GM19351 (cell line): Measurements from ENCODE around the gene PLEKHA3.

ENCODE experiments used
- ATAC-seq: cut with Tn5 transposase; IDR thresholded peaks from one replicate; pipeline ENCODE4 v1.9.1; 2021; ENCODE audit warnings: mild to moderate bottlenecking, moderate library complexity; ENCODE audit not compliant: unreplicated experiment

The PLEKHA3 gene

DNA sequence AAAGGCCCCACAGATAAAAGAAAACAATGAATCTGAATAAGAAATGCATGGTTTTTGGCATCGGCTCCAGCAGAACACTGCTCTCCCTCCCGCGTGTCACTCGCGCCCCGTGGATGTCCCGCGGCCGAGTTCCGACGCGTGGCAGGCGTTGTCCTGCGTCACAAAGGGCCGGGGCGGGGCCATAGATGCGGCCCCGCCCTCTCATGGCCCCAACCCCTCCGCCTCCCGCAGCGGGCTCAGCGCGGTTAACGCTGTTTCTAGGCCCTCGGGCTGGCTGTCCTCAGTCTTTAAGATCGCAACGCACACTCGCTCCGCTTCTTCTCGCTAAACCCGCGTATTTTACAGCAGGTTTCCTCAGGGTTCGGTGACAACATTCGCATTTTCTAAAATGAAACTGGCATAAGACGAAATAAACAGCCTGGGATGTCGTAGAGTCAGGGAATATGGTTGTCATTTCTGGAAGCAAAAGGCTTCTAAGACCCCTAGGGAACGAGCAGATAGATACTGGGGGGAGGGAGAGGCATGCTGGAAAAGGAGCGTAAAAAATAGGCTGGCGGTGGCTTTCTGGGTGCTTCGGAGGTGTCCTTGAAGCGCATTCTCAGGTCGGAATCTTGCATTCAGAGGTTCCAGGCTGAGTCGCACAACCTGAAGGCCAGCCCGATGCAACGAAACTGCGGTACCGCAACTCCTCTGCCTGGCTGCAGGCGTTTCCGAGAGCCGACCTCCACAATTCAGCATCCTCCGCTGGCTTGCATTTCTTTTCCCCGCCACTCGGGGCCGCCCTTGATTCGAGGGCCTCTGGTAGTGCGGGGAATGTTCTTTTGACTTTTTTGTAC lies 1.6 kb upstream of the PLEKHA3 start, which contains the start of gene FKBP7:
Gene FKBP7 (minus strand): TSS at position 162 of the 836 bp plus-strand sequence. CDS start 101 bp downstream, at position 61.
- ATAC-seq: peak; percentile 42

DNA sequence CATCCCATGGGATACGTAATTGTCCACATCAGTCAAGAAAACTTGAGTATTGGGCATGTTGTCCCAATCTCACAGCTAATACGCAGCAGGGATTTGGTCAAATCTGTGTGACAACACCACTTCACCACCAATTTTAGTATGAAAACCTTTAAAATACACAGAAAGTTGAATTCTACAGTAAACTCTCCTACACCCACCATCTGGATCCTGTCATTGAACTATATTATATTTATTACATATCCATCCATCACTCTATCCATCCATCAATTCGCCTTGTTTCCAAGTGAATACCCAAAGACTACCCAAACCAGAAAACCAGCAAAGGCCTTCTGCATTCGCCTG lies 1.0 kb upstream of the PLEKHA3 start:
- ATAC-seq: no peak

DNA sequence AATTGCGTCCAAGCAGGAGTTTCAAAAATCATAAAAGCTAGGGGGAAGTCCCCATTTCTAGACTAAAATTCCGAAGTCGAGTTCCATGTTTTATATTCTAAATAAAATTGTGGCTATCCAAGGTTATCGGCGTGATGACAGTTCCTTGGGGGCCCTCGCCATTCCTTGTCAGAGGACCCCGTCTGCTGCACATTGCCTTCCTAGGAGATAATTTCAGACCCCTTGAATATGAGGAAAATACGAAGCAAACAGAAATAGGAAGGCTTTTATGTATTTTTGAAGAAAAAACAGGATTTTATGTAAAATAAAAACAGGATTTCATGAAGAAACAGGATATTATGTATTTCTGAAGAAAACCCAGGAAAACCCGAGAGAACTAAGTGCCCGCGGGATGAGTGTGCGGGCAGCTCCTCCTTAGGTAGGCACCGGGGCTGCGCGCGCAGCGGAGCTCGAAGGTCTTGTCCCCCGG lies 465 bp upstream of the PLEKHA3 start:
- ATAC-seq: no peak

GRCh38 chr2:178482437-178482836 lies 2.2 kb downstream of the PLEKHA3 start:
- ATAC-seq: peak; percentile 40

DNA sequence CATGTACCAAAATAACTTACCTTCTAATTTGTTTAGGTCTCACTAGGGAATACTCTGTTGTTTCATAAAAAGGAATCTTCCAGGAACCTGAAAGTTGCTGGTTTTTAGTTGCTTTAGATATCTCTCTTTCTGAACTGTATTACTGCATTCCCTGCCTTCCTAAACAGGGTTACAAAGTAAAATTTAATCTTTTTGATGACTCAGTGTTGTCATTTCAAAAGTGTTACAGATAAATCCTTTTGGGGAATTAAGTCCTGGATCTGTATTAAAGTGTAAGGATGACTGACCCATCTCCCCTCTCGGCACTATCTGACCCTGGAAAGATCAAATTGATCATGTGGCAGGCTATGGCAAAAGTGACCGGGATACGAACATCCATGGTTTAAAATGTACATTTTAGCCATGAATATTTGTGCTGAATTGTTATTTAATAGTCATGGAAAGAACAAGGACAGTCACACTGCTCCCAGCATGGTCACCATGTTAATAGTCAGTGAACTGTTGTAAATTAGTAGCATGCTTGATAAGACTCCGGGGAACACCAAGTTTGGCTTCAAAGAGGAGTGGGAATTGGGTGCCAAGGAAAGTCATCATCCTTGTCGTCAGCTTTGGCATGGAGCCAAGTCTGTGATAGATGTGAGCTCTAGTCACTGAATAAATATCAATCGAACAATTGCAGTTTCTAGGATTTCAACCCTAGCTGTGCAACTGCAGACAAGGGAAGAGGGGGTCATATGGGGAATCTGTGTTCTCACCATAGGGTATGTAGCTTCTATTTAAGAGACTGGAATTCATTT lies 4.2 kb downstream of the PLEKHA3 start:
- no peak for ATAC-seq

- ATAC-seq: no peak
Observed at GRCh38 chr2:178485356-178485755, 5.1 kb downstream of the PLEKHA3 start.

DNA sequence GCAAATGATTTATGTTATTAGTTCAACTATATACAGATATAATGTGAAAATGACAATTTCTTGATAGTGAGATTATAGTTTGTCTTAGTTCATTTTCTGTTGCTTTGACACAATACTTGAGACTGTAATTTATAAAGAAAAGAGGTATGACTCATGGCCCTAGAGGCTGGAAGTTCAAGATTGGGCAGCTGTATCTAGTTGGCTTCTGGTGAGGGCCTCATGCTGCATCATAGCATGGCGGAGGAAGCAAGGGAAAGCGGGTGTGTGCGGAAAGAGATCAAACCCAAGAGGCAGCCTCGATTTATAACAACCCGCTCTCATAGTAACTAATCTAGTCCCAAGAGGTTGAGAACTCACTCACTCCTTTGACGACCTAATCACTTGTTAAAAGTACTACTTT lies 11.4 kb downstream of the PLEKHA3 start:
- ATAC-seq: no peak

DNA sequence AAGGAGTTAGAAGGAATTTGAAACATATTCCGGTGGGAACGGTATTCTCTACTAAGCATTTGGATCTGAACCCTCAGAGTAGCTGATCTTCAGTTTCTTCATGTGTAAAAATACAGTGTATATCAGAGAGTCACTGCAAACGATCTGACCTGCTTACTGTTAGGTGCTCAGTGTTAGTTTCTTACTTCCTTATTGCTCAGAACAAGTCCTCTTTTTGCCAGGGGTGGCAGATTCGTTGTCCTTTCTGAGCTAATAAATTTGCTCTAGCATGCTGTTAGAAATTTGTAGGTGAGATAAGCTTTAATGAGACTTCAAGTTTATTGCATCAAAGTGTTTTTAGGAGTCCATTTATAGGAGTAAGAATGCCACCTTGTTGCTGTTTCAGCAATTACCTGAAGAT lies 15.8 kb downstream of the PLEKHA3 start:
- no peak for ATAC-seq

DNA sequence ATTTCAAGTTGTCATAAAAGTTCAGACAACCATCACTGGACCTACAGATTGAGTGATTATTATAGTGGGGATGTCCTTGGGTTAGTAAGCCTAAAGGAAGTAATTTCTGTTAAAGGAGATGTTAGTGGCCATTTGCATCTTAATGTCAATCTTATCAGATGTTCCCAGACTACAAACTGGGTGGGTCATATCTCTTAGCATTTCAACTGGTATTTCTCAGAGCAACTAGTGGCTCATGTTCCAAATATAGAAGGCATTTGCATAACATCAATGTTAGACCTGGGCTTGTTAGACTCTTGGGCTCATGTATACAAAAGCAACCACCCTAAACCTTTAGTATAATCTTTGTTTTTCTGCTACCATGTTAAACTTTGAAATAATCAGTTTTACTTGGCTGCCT lies 17.9 kb downstream of the PLEKHA3 start:
- peak; percentile 86 for ATAC-seq

GRCh38 chr2:178499640-178500039 lies 19.4 kb downstream of the PLEKHA3 start:
- ATAC-seq: no peak

- no peak for ATAC-seq
Observed at GRCh38 chr2:178502751-178503150, 22.5 kb downstream of the PLEKHA3 start.

- no peak for ATAC-seq
Observed at GRCh38 chr2:178506101-178506500, 25.8 kb downstream of the PLEKHA3 start.

DNA sequence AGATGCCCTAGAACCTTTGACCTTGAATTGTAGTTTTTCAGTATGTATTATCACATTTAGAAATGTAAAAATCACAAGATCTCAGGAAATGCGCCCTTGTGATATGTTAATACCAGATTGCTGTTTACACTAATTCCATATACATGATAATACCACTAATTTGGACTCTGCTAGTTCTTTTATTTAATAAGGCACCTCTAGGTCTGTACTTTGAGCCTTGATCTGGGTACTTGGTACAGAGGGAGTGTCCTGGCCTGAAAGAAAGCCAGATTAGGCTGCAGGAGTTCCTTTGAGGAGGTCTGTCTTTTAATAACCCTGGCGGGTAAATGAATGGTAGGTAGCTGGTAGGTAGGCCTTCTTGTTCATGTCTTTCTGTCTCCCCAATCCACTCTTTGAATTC lies 26.3 kb downstream of the PLEKHA3 start:
- no peak for ATAC-seq

DNA sequence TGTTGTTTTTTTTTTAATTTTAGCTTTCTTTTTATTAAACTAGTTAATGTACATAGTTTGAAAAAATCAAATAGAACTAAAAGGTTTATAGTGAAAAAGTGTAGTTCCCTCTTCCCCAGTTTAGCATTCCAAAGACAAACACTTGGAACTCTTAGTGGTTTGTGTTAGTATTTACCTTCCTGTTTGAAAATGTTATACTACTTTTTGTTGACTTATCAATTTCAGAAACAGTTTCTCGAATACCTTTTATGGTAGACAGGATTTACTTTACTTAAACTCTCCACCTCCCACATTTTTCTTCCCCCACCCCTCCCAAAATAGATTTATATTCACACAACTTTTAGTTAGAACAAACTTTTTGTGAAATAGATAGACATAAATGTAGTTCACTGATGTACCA lies 26.7 kb downstream of the PLEKHA3 start:
- ATAC-seq: no peak

- no peak for ATAC-seq
Observed at GRCh38 chr2:178508646-178509045, 28.4 kb downstream of the PLEKHA3 start.

GRCh38 chr2:178510384-178510783 lies 30.1 kb downstream of the PLEKHA3 start:
- no peak for ATAC-seq

DNA sequence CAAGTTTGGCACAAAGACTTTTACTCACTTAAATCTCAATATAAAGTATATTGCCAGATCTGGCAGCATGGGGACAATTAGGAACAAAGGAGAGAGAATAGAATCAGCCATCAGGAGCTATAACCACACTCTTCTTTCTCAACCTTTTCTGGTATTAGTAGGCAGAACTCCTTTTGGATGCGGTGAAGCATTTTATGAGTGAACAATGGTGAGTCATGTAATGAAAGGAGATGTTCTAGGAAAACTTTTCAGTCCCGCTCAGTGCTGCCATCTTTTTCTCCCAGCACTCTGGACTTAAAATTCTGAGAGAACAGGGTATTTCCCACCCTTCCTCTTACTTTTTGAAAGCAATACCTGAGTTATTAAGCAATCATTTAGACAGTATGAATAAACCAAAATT lies 32.2 kb downstream of the PLEKHA3 start:
- ATAC-seq: no peak

- no peak for ATAC-seq
Observed at GRCh38 chr2:178513876-178514275, 33.6 kb downstream of the PLEKHA3 start.

DNA sequence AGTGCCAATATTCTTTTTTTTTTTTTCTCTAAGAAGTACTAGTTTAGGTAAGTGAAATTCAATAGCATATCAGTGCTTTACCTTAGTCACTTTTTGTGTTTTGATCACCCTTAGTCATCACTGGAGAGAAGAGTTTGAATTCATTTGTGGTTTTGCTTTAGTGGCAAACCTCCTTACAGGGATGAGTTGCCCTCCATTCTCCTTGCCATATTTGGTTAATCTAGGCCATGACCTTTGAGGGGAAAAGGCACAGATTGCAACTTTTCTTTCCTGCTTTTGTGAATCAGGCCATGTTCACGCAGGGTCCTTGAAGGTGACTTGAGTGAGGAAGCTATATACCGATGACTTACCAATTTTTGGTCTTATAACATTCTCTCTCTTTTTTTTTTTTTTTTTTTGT lies 34.4 kb downstream of the PLEKHA3 start:
- ATAC-seq: peak; percentile 77

DNA sequence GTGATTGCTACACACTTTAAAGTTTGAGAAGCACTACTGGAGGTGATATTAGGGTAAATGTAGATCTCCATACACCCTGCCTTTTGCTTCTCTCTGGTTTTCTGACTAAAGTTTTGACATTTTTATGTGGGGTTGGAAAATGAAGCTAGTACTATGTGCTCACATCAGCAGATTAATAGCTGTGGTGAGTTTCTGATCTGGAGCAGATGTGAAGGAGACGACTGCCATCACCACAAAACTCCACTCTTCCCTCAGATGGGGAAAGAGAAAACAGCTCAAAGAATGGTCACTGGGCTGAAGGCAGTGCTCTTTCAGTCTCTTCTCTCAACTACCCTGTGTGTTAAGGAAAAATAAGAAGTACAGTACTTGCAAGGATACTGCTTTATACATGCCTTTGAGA lies 37.2 kb downstream of the PLEKHA3 start:
- ATAC-seq: no peak

GRCh38 chr2:178521304-178522150 lies 41.3 kb downstream of the PLEKHA3 start:
- no peak for ATAC-seq
